ENCODE data around the gene DDC.
"Not testable (repeated sequence)": the region's sequence is repeated elsewhere in the genome, so short reads cannot be mapped to it uniquely, and the experiment has no call there.

Gene DDC

GRCh38 chr7:50543776-50544442 lies 21.3 kb downstream of the DDC start:
- no peak overlapping the region for H3K27ac ChIP-seq
- CTCF ChIA-PET: no interaction called here
- no peak for DNase-seq (ENCODE audit: low spot score)
- no peak for TF ChIP-seq CTCF (conservative IDR thresholded peaks at IDR 0.05; ENCODE audit: low read depth)
- POLR2A ChIA-PET (ENCODE audit: low non-redundant PET): no interaction called here

DNA sequence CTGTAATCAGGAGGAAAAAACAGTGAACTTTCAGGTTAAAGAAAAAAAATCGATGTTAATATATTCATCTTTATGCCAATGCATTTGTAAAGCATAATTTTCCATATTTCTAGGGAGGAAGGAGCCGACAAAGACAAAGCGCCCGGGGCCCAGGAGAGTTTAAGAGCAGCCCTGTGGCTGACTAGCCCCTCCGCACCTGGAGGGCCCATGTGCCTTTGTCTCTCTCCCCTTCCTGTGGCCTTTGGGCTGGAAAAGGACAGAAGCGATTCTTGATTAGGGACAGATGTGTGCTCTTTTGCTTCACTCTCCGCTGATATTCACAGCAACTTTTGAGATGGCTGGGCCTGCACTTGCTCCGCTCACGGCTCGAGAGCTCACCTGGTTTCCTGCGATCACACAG lies 23.1 kb downstream of the DDC start:
- CTCF ChIA-PET: no interaction called here
- DNase-seq (ENCODE audit: low spot score): no peak
- H3K27ac ChIP-seq: no peak overlapping the region
- POLR2A ChIA-PET (ENCODE audit: low non-redundant PET): no interaction called here
- no peak for TF ChIP-seq CTCF (conservative IDR thresholded peaks at IDR 0.05; ENCODE audit: low read depth)

DNA sequence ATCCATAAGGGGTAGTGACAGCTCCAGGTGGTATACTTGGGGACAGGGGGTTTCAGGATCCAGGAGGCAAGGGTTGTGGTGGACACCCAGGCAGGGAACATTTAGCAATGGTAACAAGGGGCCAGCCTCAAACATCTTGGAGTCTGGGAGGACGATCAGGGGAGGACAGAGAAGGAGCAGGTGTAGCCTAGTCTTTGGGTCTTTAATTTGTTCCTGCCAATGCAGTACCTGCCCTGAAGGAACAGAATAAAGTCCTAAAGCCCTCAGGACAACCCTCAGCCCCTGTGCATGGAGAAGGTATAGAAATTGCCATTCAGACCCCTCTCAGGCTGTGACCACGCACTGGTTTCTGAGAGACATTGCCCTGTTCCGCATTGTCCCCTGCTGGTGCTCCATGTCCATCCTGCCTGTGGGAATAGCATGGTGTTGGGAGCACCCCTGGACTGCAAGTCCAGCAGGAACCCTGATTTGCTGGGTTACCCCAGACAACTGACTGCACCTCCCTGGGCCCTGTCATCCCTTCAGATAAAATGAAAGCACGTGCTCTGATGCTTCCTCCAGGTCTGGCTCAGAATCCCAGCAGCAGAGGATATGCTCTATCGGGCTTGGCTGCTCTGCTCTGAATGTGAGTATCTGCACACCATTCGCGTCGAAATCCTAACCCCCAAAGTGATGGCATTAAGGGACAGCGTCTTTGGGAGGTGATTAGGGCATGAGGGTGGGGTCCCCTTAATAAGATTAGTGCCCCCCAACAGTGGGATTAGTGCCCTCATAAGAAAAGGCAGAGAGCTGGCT lies 24.2 kb downstream of the DDC start:
- no peak overlapping the region for H3K27ac ChIP-seq
- TF ChIP-seq CTCF (conservative IDR thresholded peaks at IDR 0.05; ENCODE audit: low read depth): no peak
- DNase-seq (ENCODE audit: low spot score): no peak
- ChIA-PET POLR2A (ENCODE audit: low non-redundant PET) (interaction anchor here (0.5 kb wide), 1 partner anchor 72 kb away, joined by 9 read pairs; no protein-coding TSS in a partner anchor), CTCF (interaction anchor here (0.5 kb wide), 1 partner anchor 28 kb away, joined by 4 read pairs; no protein-coding TSS in a partner anchor)

- no peak for TF ChIP-seq CTCF (conservative IDR thresholded peaks at IDR 0.05; ENCODE audit: low read depth)
- DNase-seq (ENCODE audit: low spot score): no peak
- ChIA-PET CTCF (interaction anchor here (0.5 kb wide), 1 partner anchor 73 kb away, joined by 3 read pairs; no protein-coding TSS in a partner anchor), POLR2A (ENCODE audit: low non-redundant PET) (no interaction called here)
- no peak overlapping the region for H3K27ac ChIP-seq
These were observed 25.5 kb downstream of the DDC start for GRCh38 chr7:50539725-50540124.

DNA sequence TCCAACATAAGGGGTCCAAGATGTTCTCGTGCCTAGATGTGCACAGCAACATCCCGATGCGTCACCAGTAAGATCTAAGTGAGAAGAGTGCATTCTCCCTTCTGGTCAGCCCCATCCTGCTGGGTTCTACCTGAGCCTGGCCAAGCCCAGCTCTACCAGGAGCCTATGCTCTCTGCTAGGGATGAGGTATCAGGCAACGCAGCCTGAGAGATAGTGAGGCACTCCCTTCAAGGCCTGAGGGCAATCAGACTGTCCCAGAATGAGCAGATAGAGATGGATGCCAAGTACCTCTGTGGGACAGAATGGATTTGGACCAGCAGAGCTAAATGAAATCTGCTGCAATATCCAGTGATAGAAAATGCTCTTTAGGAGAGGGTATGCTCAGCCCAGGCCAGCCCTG lies 26.7 kb downstream of the DDC start:
- no peak for DNase-seq (ENCODE audit: low spot score)
- TF ChIP-seq CTCF (conservative IDR thresholded peaks at IDR 0.05; ENCODE audit: low read depth): no peak
- ChIA-PET POLR2A (ENCODE audit: low non-redundant PET) (no interaction called here), CTCF (no interaction called here)
- no peak overlapping the region for H3K27ac ChIP-seq

DNA sequence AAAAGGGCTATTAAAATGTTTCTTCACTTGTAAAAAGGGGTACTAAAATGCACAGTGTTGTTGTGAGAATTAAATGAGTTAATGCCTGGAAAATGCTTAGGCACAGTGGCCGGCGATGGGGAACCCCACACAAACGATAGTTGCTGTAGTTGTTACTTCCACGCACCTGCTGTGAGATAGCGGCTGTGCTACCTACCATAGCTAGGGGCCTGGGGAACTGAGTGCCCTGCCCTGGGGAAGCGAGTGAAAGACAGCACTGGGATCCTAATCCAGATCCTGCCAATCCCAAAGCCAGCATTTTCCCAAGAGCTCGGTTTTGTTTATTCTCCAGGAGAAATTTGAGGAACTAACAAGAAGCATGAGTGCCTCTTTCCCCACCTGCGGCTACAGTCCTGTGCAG lies 27.8 kb downstream of the DDC start:
- H3K27ac ChIP-seq: no peak overlapping the region
- CTCF ChIA-PET: interaction anchor here (0.6 kb wide), 1 partner anchor 604 kb away, joined by 3 read pairs; no protein-coding TSS in a partner anchor
- DNase-seq (ENCODE audit: low spot score): no peak
- POLR2A ChIA-PET (ENCODE audit: low non-redundant PET): no interaction called here
- no peak for TF ChIP-seq CTCF (conservative IDR thresholded peaks at IDR 0.05; ENCODE audit: low read depth)

- POLR2A ChIA-PET (ENCODE audit: low non-redundant PET); CTCF ChIA-PET; DNase-seq (ENCODE audit: low spot score): not testable (repeated sequence)
- H3K27ac ChIP-seq: peak overlapping the region; percentile 77
These were observed 29.9 kb downstream of the DDC start for GRCh38 chr7:50535291-50535711.
